ENCODE data around the gene DLGAP1. TPM values are rescaled to one million over a fixed set of nuclear protein-coding genes. Genes with fewer than 3 reads are reported as not detected.

Gene DLGAP1
- polyA plus RNA-seq, 1 donor from 2014 or later: 4.5 TPM

DNA sequence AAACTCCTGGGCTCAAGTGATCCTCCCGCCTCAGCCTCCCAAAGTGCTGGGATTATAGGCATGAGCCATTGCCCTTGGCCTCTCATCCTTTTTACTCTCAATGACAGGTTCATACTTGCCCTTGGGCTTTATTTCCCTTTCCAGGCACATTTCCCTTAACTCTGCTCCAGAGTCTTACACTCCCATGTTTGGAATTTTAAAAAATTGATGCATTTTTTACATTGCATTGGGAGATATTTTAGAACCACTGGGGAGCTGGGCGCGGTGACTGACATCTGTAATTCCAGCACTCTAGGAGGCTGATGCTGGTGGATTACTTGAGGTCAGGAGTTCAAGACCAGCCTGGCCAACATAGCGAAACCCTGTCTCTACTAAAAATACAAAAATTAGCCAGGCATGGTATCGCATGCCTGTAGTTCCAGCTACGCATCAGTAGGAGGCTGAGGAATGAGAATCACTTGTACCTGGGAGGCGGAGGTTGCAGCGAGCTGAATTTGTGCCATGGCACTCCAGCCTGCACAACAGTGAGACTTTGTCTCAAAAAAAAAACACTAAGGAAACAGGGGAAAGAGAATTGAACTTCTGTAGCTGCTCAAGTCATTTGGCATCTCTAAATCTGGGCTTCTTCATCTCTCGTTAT is 986.9 kb downstream of the DLGAP1 start:
- Histone ChIP-seq H3K27ac (ENCODE audit: low read length) (no peak overlapping the region), H3K4me2 (ENCODE audit: low read length) (no peak overlapping the region), H3K9me3 (ENCODE audit: low read length) (no peaks in the 10 kb centered on the region), H3K9ac (ENCODE audit: low read length) (no peak overlapping the region), H3F3A (ENCODE audit: insufficient read depth, low read length, poor library complexity, severe bottlenecking) (no peaks in the 10 kb centered on the region), H4K20me1 (ENCODE audit: insufficient read depth) (no peaks in the 10 kb centered on the region), H3K4me3 (ENCODE audit: low read length) (no peak overlapping the region), H2AFZ (ENCODE audit: low read depth, low read length) (no peak overlapping the region), H3K36me3 (ENCODE audit: insufficient read depth, low read length) (no peaks in the 10 kb centered on the region), H3K9me2 (ENCODE audit: insufficient read depth, low read length) (no peaks in the 10 kb centered on the region), H3K27me3 (ENCODE audit: insufficient read depth, low read depth, low read length) (no peaks in the 10 kb centered on the region), H3K79me2 (replicated peaks; ENCODE audit: insufficient read depth, low read length) (no peaks in the 10 kb centered on the region)
- TF ChIP-seq, protein P1, sequence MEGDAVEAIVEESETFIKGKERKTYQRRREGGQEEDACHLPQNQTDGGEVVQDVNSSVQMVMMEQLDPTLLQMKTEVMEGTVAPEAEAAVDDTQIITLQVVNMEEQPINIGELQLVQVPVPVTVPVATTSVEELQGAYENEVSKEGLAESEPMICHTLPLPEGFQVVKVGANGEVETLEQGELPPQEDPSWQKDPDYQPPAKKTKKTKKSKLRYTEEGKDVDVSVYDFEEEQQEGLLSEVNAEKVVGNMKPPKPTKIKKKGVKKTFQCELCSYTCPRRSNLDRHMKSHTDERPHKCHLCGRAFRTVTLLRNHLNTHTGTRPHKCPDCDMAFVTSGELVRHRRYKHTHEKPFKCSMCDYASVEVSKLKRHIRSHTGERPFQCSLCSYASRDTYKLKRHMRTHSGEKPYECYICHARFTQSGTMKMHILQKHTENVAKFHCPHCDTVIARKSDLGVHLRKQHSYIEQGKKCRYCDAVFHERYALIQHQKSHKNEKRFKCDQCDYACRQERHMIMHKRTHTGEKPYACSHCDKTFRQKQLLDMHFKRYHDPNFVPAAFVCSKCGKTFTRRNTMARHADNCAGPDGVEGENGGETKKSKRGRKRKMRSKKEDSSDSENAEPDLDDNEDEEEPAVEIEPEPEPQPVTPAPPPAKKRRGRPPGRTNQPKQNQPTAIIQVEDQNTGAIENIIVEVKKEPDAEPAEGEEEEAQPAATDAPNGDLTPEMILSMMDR (IDR thresholded peaks at IDR 0.05; ENCODE audit: poor library complexity, severe bottlenecking): no peak
- TF ChIP-seq POLR2AphosphoS5 (IDR thresholded peaks at IDR 0.05) (no peak), EP300 (conservative IDR thresholded peaks at IDR 0.05; ENCODE audit: poor library complexity, severe bottlenecking) (no peak), RAD21 (conservative IDR thresholded peaks at IDR 0.05) (no peak), MXI1 (conservative IDR thresholded peaks at IDR 0.05; ENCODE audit: poor library complexity, severe bottlenecking) (no peak), SMC3 (conservative IDR thresholded peaks at IDR 0.05; ENCODE audit: poor library complexity) (no peak), TAF1 (IDR thresholded peaks at IDR 0.05; ENCODE audit: low read depth) (no peak), EZH2 (IDR thresholded peaks at IDR 0.05; ENCODE audit: borderline replicate concordance, insufficient read depth, low read length, poor library complexity, severe bottlenecking) (no peak)
- TF ChIP-seq, protein P2, sequence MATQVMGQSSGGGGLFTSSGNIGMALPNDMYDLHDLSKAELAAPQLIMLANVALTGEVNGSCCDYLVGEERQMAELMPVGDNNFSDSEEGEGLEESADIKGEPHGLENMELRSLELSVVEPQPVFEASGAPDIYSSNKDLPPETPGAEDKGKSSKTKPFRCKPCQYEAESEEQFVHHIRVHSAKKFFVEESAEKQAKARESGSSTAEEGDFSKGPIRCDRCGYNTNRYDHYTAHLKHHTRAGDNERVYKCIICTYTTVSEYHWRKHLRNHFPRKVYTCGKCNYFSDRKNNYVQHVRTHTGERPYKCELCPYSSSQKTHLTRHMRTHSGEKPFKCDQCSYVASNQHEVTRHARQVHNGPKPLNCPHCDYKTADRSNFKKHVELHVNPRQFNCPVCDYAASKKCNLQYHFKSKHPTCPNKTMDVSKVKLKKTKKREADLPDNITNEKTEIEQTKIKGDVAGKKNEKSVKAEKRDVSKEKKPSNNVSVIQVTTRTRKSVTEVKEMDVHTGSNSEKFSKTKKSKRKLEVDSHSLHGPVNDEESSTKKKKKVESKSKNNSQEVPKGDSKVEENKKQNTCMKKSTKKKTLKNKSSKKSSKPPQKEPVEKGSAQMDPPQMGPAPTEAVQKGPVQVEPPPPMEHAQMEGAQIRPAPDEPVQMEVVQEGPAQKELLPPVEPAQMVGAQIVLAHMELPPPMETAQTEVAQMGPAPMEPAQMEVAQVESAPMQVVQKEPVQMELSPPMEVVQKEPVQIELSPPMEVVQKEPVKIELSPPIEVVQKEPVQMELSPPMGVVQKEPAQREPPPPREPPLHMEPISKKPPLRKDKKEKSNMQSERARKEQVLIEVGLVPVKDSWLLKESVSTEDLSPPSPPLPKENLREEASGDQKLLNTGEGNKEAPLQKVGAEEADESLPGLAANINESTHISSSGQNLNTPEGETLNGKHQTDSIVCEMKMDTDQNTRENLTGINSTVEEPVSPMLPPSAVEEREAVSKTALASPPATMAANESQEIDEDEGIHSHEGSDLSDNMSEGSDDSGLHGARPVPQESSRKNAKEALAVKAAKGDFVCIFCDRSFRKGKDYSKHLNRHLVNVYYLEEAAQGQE (IDR thresholded peaks at IDR 0.05; ENCODE audit: borderline replicate concordance): no peak

DNA sequence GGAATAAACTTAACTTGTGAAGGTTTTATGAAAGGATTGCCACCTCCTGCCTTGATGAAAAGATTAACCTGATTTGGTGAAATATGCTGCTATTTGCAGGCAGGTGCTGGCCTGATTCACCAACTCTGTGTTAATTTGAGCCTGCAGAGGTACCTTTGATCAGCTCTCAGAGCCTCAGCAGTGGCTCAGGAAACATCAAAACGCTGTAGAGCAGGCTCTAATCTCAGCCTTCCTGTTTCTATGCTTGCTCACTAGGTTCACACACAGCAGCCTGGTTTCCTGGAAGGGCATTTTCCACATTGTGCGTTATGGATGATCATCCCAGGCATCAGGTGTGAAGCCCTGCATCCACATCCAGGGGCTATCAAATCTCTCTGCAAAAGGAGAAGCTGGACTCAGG is 988.2 kb downstream of the DLGAP1 start:
- no peak overlapping the region for H3K4me2 ChIP-seq (ENCODE audit: low read length)
- no peaks in the 10 kb centered on the region for H3K36me3 ChIP-seq (ENCODE audit: insufficient read depth, low read length)
- H3K79me2 ChIP-seq (replicated peaks; ENCODE audit: insufficient read depth, low read length): no peaks in the 10 kb centered on the region
- no peaks in the 10 kb centered on the region for H3K9me3 ChIP-seq (ENCODE audit: low read length)
- no peaks in the 10 kb centered on the region for H3K9me2 ChIP-seq (ENCODE audit: insufficient read depth, low read length)
- no peak overlapping the region for H2AFZ ChIP-seq (ENCODE audit: low read depth, low read length)
- H3K27ac ChIP-seq (ENCODE audit: low read length): no peak overlapping the region
- H4K20me1 ChIP-seq (ENCODE audit: insufficient read depth): no peaks in the 10 kb centered on the region
- no peaks in the 10 kb centered on the region for H3F3A ChIP-seq (ENCODE audit: insufficient read depth, low read length, poor library complexity, severe bottlenecking)
- H3K9ac ChIP-seq (ENCODE audit: low read length): no peak overlapping the region
- TF ChIP-seq EP300 (conservative IDR thresholded peaks at IDR 0.05; ENCODE audit: poor library complexity, severe bottlenecking) (no peak), EZH2 (IDR thresholded peaks at IDR 0.05; ENCODE audit: borderline replicate concordance, insufficient read depth, low read length, poor library complexity, severe bottlenecking) (no peak), SMC3 (conservative IDR thresholded peaks at IDR 0.05; ENCODE audit: poor library complexity) (no peak), POLR2AphosphoS5 (IDR thresholded peaks at IDR 0.05) (no peak), MXI1 (conservative IDR thresholded peaks at IDR 0.05; ENCODE audit: poor library complexity, severe bottlenecking) (no peak), RAD21 (conservative IDR thresholded peaks at IDR 0.05) (no peak), TAF1 (IDR thresholded peaks at IDR 0.05; ENCODE audit: low read depth) (no peak)
- TF ChIP-seq, protein P2 (IDR thresholded peaks at IDR 0.05; ENCODE audit: borderline replicate concordance): no peak
- TF ChIP-seq, protein P1 (IDR thresholded peaks at IDR 0.05; ENCODE audit: poor library complexity, severe bottlenecking): no peak
- no peak overlapping the region for H3K4me3 ChIP-seq (ENCODE audit: low read length)
- H3K27me3 ChIP-seq (ENCODE audit: insufficient read depth, low read depth, low read length): no peaks in the 10 kb centered on the region

Measured in neural cell (in vitro differentiated cells).